ENCODE measurements around the gene LRP3.
A peak's percentile ranks its signal among the peaks of the same experiment; 100 is the strongest.

Gene LRP3

DNA sequence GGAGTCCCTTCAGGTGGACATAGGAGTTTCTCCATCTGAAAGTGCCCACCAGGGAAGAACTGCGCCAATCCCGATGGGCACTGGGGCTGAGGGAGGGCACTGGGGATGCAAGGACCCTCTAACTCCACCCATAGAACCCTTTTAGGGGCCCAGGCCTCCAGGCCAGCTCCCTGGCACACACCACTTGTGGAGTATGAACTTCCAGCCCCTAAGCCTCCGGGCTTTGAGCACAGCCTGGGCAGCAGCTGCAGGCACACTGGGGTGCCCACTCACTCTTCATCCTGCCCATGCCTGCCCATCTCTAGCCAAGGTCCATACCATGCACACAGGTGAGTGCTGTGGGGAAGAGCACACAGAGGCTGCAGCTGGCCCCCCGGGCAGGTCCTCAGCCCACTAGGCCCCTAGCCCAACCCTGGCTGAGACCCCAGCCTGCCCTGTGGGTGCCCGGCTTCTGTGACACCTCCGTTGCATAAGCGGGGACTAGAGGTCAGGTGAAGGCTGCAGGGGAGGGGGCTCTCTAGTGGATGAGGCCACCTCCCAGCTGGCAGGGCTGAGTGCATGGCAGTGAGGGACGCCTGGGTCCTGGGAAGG lies 46.1 kb downstream of the LRP3 start:
- DNase-seq, result no peak

DNA sequence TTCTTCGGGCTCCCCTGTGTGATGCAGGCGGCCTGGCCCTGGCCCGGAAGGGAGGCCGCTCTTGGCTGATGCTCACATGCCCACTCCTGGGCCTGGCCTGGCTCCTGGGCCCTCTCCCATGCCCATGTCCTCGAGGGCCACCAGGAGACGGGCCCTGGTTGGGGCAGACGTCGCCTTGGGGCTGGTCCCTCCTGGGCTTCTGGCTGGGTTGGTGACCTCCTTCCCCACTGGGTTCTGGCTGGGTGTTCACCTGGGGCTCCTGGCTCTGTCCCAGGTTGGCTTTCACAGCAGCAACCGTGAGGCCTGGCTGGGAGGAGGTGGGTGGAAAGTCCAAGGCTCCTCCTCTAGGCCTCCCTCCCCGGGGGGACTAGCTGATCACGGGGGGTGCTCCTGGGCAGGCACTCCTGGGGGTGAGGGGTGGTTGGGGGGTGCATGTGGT lies 47.0 kb downstream of the LRP3 start:
- peak in 1 of 5 experiments; percentile 29 for DNase-seq

DNA sequence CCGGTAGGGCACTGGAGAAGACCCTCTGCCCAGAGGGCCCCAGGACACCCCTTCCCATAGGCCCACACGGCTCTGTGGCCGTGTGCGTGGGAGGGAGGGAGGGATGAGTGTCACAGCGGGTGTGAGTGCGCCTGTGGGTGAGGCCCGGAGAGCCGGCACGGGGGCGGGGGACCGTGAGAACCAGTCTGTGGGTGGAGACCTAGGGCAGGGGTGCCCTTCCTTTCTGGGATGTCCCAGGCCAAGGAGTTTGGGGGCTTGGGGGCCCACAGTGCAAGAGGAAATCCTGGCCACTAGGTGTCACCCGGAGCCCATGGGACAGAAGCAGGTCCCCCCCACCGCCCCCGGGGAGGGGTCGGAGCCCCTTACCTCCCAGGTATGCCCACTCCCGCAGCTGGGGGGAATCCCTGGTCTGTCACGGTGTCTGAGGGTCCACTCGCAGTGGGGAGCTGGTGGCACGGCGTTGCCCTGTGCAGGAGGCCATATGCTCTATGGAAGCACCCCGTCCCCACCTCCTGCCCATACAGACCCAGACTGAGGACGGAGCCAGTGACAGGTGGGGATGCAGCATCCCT lies 47.5 kb downstream of the LRP3 start:
- peak in 1 of 5 experiments; percentile 59 for DNase-seq

DNA sequence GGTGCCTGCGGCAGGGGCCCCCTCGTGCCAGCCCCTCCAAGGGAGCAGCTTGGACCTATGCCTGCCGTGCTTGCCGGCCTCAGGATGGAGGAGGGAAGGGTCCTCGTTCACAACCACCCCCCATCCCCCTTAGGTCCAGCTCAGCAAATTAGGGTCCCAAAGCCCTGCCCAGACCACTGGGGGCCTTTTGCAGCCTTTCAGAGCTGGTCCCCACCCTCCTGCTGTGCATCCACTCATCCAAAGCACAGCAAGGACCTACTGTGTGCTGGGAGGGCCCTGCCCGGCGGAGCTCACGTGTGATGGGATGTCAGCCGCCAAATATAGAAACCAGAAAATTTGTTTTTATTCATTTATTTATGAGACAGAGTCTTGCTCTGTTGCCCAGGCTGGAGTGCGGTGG lies 48.0 kb downstream of the LRP3 start:
- DNase-seq, result no peak

DNA sequence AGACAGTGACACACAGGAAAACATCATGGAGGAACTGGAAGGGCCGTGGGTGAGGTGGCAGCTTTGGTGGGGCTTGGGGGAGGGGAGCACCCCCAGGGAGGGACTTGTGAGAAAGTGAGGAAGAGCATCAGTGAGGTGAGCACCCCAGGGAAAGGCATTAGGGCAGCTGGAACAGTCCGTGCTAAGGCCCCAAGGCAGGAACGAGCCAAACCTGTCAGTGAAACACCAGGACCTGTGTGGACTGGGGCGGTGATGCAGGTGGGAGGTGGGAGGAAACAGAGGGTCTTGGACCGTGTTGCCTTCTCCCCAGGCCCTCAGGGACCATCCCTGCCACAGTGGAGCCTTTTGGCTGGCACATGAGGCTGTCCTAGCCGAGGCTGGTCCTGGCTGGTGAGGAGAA lies 48.8 kb downstream of the LRP3 start:
- DNase-seq, result no peak

DNA sequence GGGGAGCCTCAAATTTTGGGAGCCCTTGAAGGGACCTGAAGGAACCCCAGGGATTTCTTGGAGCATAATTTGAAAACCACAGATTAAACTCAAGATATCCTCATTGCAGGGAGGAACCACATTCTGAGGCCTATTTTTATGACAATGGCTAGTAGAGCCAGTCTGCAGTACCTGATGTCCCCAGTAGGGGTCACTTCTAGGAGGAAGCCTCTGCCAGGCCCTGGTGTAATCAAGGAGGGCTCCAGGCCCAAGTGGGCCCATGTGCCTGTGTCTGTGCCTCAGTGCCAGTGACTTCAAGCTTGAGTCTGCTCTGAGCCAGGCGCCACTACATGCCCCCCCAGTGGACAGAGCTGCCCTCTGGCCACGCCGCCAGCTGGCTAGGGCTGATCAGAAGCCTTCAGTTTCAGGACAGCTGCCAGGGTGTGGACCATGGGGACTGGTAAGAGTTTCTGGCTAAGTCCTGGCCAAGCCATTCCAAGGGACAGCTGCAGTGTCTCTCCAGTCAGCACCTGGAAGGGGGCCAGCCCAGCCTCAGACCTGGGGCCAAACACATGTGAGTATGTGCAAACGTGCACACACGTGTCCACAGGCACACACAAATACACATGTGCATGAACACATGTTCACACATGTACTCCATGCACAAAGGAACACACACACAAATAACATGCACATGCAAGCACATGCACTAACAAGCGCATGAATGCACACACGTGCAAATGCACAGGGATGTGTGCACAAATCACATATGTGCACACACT lies 52.0 kb downstream of the LRP3 start:
- DNase-seq, result no peak

DNA sequence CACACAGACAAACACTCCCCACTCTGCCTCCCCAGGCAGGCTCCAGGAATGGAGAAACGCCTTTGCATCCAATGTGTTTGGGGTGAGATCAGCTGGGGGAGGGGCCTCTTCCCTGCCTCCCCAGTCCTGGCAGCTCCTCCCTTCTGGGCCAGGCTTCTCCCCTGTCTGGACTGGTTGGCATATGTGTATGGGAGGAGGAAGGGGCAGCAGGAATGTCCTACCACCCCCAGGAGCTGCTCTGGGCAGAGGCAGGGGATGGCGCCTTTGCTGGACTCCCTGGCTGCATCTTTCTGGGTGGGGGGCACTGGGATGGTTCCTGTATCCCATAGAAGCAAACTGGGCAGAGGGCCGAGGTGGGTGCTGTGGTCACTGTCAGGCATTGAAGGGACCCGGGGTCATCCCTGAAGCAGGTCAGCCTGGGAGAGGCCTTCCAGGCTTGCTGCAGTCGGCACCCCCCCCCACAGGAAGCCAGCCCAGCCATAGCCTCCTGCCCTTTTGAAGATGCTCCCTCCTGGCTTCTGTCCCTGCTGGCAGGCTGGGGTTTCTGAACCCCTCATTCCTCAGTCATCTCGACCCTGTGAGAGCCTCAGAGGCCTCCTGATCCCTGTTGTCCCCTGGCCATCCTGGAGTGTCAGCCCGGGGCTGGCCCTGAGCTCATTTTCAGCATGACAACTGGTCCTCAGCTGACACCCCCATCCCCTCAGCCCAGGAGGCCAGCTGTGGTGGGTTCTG lies 52.7 kb downstream of the LRP3 start:
- no peak for DNase-seq

DNA sequence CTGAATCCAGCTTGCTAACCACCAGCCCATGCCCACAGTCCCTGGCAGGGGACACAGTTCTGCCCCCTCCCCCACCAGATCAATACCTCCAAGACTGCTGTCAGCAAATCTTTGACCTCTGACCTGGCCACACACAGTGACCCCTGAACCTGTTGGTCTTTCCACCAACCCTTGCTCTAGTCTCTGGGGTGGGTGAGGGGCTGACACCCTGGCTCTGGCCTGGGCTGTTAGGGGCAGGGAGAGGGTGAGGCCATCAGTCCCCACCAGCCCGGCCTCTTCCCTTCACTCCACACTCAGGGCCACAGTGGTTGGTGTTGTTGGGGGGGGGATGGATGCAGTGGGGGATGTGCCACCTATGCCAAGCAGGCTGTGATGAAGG lies 53.3 kb downstream of the LRP3 start:
- no peak for DNase-seq

DNA sequence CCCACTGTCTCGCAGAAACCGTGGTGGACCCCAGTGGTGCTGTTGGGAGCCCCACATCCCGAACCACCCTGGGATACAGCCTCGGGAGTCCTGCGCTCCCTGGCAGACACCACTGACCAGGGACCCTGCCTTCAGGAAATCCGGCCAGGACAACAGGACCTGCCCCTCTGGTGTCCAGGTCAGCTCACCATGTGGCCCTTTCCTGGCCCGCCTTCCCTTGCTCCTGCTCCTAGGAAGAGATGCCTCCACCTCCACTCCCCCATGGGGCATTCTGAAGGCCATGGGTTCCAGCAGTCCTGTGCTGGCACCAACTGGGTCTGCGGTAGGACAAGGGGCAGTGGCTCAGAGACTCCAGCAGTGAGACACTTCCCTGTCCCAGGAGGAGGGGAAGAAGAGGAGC lies 54.0 kb downstream of the LRP3 start:
- DNase-seq, result no peak

DNA sequence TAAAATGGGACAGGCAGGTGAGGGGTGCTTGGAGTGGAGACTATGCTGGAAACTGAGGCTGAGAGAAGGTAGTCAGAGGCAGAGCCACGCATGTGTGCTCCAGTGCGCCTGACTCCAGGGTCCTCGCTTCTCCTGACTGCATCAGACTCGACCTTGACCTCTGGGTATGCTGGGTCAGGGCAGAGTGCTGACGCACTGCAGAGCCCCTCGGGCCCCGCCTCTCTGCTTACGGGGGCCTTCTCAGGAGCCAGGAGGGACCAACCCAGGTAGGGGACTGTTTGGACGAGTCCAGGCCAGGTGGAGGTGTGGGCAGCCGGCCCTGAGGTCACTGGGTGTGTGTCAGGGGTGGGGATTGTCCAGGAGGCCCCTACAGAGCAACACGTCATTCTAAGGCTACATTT lies 54.4 kb downstream of the LRP3 start:
- DNase-seq, result no peak

DNA sequence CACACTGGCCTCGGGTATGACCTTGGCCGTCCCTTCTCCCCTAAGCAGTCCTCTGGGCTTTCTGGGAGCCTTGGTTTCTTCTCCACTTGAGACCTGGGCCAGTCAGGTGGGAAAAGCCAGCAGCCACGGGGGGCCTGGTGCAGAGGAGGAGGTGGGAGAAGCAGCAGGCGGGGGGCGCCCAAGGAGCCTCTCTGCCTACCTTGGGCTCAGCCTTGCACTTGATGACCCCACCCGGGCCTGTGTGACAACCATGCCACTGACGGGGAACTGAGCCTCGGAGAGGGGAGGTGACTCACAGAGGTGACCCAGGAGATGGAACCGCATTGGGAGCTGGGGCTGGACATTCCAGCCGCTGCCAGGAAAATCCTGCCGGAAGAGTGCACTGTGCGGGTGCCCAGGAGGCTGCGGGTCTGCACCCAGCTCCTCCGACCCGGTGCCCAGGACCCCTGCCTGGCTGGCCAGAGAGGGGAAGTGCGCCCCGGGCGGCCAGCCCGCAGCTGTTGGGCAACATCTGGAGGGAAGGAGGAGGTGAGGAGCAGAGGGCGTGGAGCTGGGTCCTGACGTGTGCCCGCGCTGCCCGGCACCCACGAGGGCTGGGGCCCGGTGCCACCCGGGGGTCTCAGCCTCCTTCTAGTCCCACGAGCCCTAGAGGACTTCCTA lies 55.0 kb downstream of the LRP3 start:
- no peak for DNase-seq

DNA sequence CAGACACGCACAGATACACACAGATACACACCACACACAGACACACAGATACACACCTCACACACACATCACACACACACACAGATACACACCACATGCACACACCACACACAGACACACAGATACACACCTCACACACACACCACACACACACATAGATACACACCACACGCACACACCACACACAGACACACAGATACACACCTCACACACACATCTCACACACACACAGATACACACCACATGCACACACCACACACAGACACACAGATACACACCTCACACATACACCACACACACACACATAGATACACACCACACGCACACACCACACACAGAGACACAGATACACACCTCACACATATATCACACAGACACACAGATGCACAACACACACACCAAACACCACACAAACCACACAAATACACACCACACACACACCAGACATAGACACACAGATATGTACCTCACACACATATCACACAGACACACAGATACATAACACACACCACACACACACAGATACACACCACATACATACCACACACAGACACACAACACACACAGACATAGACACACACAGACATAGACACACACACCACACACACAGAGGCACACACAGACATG lies 55.7 kb downstream of the LRP3 start:
- DNase-seq, result no peak

DNA sequence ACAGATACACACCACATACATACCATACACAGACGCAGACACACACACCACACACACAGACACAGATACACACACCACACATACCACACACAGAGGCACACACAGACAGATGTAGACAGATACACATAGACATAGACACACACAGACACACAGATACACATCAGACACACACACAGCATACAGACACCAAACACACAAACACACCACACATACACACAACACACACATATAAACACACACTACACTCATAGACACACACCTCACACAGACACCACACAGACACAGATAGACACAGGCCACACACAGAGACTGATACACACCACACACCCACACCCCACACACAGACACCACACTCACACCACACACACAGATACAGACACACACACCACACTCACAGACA lies 56.4 kb downstream of the LRP3 start:
- no peak for DNase-seq

DNA sequence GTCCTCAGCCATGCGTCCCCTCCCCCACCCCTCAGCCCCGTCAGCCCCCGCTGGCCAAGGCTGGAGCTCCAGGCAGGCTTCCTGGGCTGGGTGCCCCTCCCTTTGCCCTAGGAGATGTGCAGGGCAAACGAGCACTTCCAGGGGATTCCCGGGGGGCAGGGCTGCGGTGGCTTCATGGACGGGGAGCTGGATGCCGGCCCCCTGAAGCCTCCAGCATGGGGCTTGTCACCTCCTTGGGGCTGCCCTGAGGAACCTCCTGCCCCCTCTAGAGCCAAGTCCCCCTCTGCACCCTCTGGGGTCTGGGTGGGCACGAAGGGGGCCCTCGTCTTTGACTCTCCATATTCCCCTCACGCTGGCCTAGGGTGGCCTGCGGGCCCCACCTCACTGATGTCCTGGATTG lies 56.9 kb downstream of the LRP3 start:
- DNase-seq, result no peak

DNA sequence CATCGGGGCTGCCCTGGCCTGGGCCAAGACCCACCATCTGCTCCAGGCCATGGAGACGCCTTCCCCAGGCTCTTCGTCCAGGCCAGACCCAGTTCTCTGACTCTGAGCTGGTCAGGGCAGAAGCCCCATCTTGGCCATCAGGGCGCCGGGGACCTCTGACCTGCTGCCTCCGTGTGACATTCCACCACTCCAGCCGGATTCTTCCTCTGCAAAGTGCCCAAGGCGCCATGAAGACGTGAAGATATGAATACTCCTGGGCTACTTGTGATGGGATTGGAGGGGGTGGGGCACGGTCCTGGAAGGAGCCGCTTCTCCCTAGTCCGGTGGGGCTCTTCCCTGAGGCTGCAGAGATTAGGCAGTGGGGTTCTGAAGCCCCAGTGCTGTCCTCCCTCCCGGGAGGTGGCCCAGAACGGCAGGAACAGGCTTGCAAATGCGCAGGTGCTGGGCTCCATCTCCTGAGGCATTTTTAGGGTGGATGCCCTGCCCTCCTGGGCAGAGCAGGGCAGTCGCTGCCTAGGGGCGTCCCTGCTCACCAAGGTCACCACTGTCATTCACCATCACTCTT lies 57.5 kb downstream of the LRP3 start:
- DNase-seq, result no peak

DNA sequence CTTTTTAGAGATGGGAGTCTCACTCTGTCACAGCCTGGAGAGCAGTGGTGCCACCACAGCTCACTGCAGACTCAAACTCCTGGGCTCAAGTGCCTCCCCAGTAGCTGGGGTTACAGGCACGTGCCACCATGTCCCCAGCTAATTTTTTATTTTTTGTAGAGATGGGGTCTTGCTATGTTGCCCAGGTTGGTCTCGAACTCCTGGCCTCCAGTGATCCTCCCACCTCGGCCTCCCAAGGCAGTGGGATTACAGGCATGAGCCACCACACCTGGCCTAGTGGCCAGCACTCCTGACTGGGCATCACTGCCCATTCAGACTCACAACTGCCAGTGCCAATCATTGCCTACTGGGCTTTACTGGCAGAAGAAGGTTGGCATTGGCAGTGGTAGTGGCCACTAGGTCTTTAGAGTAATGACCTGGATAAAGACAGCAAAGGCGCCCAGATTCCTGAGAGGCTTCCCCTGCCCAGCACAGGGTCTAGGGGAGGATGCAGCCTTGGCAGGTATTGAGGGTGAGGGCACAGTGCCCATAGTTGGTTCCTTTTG lies 58.4 kb downstream of the LRP3 start:
- no peak for DNase-seq

DNA sequence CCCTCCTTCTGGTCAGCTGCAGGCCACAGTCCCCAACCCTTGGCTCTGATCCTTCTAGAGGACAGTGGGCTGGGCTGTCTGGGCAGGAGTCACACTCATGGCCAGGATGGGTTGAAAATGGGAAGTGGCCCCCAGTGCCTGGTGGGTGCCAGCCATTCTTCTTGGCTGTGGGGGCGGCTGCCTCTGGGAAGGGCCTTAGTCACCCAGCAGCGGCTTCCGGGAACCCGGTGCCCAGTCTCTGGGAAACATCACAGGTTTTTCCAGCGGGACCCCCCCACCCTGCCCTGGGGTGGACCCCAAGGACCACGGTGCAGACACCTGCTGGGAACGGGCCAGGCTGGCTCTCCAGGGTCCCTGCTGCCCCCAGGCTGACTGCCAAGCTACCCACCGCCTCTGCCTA lies 58.8 kb downstream of the LRP3 start:
- no peak for DNase-seq

DNA sequence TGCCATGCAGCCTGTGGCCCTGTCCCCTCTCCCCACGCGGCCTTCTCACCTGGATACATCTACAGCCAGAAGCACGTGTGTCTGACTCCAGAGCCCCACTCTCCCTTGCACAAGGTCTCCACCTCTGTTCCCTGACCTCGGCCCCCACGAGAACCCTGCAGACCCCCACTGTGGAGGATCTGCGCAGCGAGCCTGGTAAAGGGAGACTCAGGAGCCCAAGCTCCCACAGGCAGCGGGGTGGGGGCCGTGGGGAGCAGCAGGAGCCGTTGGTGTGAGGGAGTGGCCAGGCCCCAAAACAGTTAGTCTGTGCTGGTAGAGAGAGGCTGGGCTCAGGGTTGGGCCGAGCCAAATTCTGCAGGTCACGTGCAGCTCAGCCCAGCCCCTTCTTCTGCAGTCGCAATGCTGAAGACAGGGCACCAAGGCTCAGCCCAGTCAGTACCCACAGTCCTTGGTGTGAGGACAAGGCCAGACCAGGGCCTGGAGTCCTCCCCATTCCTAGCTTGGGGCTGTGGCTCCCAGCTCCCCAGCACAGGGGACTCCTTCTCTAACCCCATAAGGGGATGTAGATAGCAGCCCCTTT lies 60.2 kb downstream of the LRP3 start:
- DNase-seq, result no peak

DNA sequence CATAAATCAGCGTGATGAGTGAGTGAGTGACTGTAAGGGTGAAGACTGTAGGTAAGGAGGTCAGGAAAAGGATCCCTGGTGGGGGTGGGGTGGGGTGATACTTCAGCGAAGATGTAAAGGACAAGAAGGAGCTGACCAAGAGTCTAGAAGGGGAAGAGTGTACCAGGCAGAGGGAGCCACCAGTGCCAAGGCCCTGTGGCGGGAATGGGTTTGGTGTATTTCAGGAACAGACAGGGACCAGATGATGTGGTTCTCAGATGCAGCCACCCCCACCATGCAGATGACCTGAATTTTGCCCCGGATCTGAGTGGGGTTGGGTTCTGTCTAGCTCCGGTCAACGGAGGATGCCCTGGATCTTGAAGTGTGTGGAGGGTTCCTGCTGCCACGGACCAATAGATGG lies 61.7 kb downstream of the LRP3 start:
- DNase-seq, result no peak

DNA sequence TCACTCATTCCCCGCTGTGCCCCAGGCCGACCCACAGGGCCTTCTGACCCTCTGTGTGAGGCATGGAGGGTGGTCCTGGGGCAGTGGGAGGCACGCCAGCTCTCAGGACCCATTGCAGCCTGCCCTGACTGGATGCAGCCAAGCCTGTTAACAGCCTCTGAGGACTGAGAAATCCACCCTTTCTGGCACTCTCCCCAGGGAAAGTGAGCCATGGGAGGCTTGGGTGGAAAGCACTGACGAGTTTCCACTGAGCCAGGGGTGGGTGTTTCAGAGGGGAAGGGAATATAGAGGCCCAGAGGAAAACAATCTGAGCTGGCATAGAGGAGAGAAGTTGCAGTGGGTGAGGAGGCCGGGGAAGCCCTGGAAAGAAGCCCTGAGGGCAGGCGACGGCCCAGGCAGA lies 62.1 kb downstream of the LRP3 start:
- no peak for DNase-seq

DNA sequence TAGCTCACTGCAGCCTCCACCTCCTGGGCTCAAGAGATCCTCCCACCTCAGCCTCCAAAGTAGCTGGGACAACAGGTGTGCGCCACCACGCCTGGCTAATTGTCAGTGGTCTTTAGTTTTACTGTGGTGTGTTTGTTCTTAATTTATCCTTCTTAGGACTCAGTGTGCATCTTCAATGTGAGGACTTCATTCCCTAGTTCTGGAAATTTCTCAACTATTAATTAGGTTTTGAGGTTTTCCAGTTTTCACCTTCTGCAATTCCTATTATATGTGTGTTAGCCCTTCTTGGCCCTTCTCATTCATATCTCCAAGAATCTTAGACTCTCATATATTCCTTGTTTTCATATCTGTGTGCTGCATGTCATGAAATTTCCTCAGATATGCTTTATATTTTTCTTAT lies 63.7 kb downstream of the LRP3 start:
- DNase-seq, result no peak
